Measurements from ENCODE around the gene EPHB1.

The EPHB1 gene

DNA sequence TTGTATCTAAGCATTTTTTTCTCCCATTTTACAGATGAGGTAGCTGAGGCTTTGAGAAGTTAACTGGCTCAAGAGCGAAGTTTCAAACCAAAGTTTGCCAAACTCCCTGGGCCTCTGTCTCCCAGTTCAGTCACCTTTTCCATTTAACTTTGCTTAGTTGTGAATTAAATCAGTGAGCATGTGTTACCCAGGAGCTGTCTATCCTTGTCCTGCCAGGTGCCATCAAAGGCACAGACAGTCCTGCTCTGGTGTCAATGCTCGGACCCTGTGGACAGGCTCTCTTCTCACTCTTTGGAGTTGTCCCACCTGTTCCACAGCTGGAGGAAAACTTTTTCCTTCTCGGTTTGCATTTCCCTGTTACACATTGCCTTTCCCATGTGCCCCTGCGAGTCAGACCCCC is 8.6 kb downstream of the EPHB1 start:
- no peak for DNase-seq (ENCODE audit: low read depth)
- TF ChIP-seq, protein P1, sequence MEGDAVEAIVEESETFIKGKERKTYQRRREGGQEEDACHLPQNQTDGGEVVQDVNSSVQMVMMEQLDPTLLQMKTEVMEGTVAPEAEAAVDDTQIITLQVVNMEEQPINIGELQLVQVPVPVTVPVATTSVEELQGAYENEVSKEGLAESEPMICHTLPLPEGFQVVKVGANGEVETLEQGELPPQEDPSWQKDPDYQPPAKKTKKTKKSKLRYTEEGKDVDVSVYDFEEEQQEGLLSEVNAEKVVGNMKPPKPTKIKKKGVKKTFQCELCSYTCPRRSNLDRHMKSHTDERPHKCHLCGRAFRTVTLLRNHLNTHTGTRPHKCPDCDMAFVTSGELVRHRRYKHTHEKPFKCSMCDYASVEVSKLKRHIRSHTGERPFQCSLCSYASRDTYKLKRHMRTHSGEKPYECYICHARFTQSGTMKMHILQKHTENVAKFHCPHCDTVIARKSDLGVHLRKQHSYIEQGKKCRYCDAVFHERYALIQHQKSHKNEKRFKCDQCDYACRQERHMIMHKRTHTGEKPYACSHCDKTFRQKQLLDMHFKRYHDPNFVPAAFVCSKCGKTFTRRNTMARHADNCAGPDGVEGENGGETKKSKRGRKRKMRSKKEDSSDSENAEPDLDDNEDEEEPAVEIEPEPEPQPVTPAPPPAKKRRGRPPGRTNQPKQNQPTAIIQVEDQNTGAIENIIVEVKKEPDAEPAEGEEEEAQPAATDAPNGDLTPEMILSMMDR (IDR thresholded peaks at IDR 0.05; ENCODE audit: low read depth, low read length, missing control alignments), result no peak
- in situ Hi-C loops (cut with HindIII; ENCODE audit: low sequenced_read_pairs), result no loop called here
- H3K4me3 ChIP-seq (ENCODE audit: low read depth, low read length), result no peak overlapping the region

DNA sequence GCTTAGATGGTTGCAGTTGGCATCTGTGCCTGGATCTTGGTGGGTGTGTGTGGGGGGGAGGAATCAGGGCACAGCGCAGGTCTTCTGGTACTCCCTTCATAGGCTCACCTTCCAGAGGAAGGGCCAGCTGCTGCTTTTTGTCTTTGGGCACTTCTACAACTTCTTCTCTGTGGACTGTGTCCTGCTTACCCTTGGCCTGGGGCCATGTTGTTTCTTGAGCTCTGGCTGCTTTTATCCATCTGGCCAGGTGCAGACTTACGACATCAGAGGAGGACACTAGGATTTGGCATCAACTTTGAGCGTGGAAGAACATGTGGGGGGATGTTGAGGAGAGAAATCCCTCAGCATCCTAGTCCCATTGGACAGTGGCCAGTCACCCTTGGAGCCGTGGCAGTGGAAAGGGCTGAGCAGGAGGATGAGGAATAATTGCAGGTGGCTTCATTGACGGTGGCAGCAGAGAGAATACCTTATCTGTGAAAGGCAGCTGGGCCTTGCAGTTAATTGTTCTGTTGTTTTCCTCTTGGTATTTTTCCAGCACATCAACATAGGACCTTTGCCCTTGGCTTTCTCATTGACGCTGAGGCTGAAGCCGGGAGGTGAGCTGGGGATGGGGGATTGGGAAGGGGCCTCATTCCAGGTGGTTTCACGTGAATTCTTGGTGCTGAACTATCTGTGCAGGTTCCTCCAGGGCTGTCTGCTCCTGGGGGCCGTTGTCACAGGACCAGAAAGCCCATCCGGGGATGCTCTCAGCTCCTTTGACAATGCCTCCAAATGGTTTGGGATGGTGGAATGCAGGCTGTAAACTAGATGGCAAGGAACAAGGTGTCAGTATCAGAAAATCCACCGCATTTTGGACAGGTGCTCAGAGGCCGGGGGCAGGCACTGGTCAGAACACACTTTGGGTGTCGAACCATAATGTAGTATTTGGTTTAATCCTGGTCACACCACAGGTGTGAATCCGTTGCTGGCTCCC is 9.7 kb downstream of the EPHB1 start:
- TF ChIP-seq, protein P1 (IDR thresholded peaks at IDR 0.05; ENCODE audit: low read depth, low read length, missing control alignments), result no peak
- H3K4me3 ChIP-seq (ENCODE audit: low read depth, low read length), result no peak overlapping the region
- in situ Hi-C loops (cut with HindIII; ENCODE audit: low sequenced_read_pairs), result no loop called here
- DNase-seq (ENCODE audit: low read depth), result no peak

DNA sequence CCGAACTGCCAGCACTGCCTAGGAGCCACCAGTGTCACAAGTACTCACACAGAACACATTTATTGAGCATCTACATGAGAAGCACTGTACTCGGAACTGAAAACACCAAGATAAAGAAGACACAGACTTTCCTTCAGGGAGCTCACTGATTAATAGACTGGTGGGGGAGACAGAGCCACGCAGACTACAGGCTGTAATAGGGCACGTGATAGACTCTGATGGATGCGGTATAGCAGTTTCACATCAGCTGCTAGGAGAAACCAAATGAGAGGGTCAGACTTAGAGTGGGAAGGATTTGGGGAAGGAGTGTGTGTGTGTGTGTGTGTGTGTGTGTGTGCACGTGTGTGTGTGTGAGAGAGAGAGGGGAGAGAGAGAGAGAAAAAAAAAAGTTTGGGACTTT is 12.1 kb downstream of the EPHB1 start:
- H3K4me3 ChIP-seq (ENCODE audit: low read depth, low read length), result no peak overlapping the region
- no peak for DNase-seq (ENCODE audit: low read depth)
- TF ChIP-seq, protein P1 (IDR thresholded peaks at IDR 0.05; ENCODE audit: low read depth, low read length, missing control alignments), result no peak
- in situ Hi-C loops (cut with HindIII; ENCODE audit: low sequenced_read_pairs), result no loop called here

DNA sequence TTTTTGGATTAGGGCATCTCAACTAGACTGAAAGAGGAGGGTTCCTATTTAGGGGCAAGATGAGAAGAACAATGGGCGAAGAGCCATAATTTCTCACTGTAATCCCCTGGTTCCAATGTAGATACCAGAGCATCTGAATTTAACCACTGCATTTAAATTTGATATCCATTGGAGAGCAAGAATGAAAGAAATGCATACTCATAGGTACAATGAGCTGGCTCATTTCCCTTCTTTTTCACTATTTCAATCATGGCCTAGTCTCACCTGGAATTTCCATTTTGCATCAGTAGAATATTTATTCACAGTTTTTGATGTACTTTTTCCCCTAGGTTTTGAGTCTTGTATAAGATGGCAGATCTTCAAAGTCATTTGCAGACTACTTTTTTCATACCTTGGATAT is 13.8 kb downstream of the EPHB1 start:
- TF ChIP-seq, protein P1 (IDR thresholded peaks at IDR 0.05; ENCODE audit: low read depth, low read length, missing control alignments), result no peak
- H3K4me3 ChIP-seq (ENCODE audit: low read depth, low read length), result no peak overlapping the region
- in situ Hi-C loops (cut with HindIII; ENCODE audit: low sequenced_read_pairs), result no loop called here
- no peak for DNase-seq (ENCODE audit: low read depth)

DNA sequence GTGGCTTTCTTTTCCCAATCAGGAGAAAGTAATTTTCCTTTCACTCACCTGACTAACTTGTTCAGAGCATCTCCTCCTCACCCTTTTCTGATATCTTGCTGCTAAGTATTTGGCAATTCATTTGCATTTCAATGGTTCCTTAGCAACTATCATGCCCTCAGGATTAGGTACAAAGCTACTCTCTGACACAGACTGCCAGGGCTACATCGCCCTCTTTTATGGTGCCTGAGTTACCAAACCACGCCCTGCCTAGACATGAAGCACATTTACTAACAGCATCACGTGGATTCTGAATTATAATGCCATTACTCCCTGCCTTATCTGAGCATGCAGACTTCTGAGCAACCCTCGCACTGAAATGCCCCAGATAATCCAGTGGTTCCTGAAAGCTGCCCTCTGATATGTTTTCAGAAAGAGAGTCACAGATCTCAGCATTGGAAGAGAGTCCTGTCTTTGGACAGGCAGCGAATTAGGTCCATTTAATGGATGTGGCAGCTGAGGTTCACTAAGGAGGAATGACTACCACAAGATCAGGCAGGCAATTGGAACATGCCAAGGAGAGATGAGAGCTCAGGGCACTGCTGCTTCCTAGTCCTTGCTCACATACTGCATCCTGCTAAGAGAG is 14.5 kb downstream of the EPHB1 start:
- no peak overlapping the region for H3K4me3 ChIP-seq (ENCODE audit: low read depth, low read length)
- TF ChIP-seq, protein P1 (IDR thresholded peaks at IDR 0.05; ENCODE audit: low read depth, low read length, missing control alignments), result no peak
- no peak for DNase-seq (ENCODE audit: low read depth)
- in situ Hi-C loops (cut with HindIII; ENCODE audit: low sequenced_read_pairs), result no loop called here

DNA sequence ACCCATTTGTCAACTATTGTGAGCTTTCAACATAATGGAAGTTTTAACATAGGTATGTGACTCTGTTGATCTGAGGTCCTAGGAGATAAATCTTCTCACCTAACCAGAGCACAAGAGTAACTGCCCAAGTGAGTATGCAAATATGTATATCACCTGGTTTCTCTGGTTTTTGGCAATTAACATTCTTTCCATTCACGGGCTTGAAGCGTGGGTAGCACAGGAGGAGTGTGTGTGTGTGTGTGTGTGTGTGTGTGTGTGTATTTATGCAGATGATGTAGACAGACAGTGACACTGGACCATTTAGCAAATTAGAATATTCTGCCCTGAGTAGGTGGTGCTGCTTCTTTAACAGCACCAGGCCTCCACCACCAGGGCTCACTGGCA is 15.0 kb downstream of the EPHB1 start:
- TF ChIP-seq, protein P1 (IDR thresholded peaks at IDR 0.05; ENCODE audit: low read depth, low read length, missing control alignments), result no peak
- in situ Hi-C loops (cut with HindIII; ENCODE audit: low sequenced_read_pairs), result no loop called here
- no peak for DNase-seq (ENCODE audit: low read depth)
- H3K4me3 ChIP-seq (ENCODE audit: low read depth, low read length), result no peak overlapping the region
